ENCODE measurements around the gene HMMR.

GRCh38 chr5:163434401-163434866, 26.0 kb upstream of the HMMR start:
- TF ChIP-seq CTCF (IDR thresholded peaks at IDR 0.05) (no peak), POLR2A (IDR thresholded peaks at IDR 0.05) (no peak)
